Testis (tissue), 2 donors: Measurements from ENCODE around the gene ZNF768.
A peak's percentile ranks its signal among the peaks of the same experiment; 100 is the strongest.

Experiments used
- POLR2A ChIP-seq: fragments of 450-650 bp; IDR thresholded peaks from one replicate; pipeline ENCODE4 v1.6.1; 2017; ENCODE audit warnings: antibody characterized with exemption, mild to moderate bottlenecking, moderate library complexity
- TF ChIP-seq, protein P1 (sequence below), 3 experiments: fragments of 450-650 bp in 2 of 3; fragments of 200-600 bp in 1 of 3; sonication (generic) in 1 of 3; IDR thresholded peaks; one replicate each; pipeline ENCODE4 v1.5.1; 2016 to 2019; ENCODE audit warnings: antibody characterized with exemption in 3 of 3, mild to moderate bottlenecking in 2 of 3, moderate library complexity in 1 of 3

DNA sequence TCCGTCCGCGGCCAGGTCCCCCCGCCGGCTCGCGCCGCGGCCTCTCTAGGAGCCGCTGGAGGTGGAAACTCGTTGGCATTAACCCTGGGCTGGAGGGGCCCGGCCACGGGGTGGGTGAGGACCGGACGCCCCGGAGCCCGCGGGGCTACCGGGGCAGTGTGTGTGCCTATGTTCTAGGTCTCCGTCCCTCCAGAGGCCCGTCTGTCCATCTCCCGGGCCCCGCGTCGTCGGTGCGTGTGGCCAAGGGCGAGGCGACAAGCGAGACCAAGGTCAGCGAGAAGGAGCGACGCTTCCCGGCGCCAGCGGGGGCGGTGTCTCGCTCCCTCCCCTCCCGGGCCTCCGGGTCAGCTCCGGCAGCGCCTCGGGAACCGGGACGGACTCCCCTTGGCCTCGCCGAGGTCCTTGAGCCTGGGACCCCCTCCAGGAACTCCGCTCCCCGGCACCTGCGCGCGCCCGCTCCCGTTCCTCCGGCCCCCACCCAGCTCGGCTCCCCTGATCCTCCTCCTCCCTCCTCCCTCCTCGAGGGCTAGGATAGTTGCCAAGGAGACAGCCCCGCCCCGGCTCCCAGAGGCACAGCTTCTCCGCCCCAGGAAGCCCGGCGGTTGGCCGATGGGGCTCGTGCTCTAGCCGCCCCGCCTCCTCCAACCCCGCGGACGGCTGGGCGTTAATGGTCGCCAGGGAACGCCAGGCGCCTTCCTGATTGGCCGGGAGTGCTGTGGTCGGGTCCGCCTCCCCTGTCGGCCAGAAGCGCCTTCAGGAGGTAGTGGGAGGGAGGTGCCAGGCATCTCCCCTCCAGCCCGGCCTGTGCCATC, 663 bp upstream of the ZNF768 start:
- TF ChIP-seq, protein P1, sequence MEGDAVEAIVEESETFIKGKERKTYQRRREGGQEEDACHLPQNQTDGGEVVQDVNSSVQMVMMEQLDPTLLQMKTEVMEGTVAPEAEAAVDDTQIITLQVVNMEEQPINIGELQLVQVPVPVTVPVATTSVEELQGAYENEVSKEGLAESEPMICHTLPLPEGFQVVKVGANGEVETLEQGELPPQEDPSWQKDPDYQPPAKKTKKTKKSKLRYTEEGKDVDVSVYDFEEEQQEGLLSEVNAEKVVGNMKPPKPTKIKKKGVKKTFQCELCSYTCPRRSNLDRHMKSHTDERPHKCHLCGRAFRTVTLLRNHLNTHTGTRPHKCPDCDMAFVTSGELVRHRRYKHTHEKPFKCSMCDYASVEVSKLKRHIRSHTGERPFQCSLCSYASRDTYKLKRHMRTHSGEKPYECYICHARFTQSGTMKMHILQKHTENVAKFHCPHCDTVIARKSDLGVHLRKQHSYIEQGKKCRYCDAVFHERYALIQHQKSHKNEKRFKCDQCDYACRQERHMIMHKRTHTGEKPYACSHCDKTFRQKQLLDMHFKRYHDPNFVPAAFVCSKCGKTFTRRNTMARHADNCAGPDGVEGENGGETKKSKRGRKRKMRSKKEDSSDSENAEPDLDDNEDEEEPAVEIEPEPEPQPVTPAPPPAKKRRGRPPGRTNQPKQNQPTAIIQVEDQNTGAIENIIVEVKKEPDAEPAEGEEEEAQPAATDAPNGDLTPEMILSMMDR (IDR thresholded peaks at IDR 0.05): peak in 2 of 3 experiments; percentile 2 to 30
- TF ChIP-seq POLR2A: no peak
